WTC11 (cell line): Measurements from ENCODE around the gene TBC1D28.
"Not testable (repeated sequence)": the region's sequence is repeated elsewhere in the genome, so short reads cannot be mapped to it uniquely, and the experiment has no call there.

Source experiments
- AFF4 ChIP-seq: sonication (generic); formaldehyde crosslinking; IDR thresholded peaks from 2 replicates; pipeline ENCODE4 v1.8.1; 2023; ENCODE audit warnings: mild to moderate bottlenecking, missing genetic modification reagents, borderline replicate concordance
- ATF6 ChIP-seq: sonication (generic); formaldehyde crosslinking; IDR thresholded peaks from 2 replicates; pipeline ENCODE4 v1.8.1; 2023; ENCODE audit warnings: mild to moderate bottlenecking, missing genetic modification reagents
- CREB1 ChIP-seq: sonication (generic); formaldehyde crosslinking; IDR thresholded peaks from 2 replicates; pipeline ENCODE4 v1.8.0; 2023; ENCODE audit warnings: mild to moderate bottlenecking, missing genetic modification reagents
- CTCF ChIP-seq: fragments of 200-600 bp; IDR thresholded peaks from 2 replicates; pipeline ENCODE4 v1.8.0; 2022; ENCODE audit warnings: antibody characterized with exemption
- E2F1 ChIP-seq: sonication (generic); formaldehyde crosslinking; IDR thresholded peaks from 2 replicates; pipeline ENCODE4 v1.8.0; 2022; ENCODE audit warnings: mild to moderate bottlenecking, missing genetic modification reagents
- ERG ChIP-seq: fragments of 250-450 bp; sonication (Bioruptor Pico); IDR thresholded peaks from 2 replicates; pipeline ENCODE4 v1.8.0; 2021; ENCODE audit warnings: mild to moderate bottlenecking
- ESRRA ChIP-seq: sonication (generic); formaldehyde crosslinking; IDR thresholded peaks from 2 replicates; pipeline ENCODE4 v1.8.1; 2022; ENCODE audit warnings: mild to moderate bottlenecking, missing genetic modification reagents, borderline replicate concordance
- KAT7 ChIP-seq: sonication (generic); formaldehyde crosslinking; IDR thresholded peaks from 2 replicates; pipeline ENCODE4 v1.8.1; 2023; ENCODE audit warnings: missing genetic modification reagents, mild to moderate bottlenecking, borderline replicate concordance
- MLX ChIP-seq: sonication (generic); formaldehyde crosslinking; IDR thresholded peaks from 2 replicates; pipeline ENCODE4 v1.8.1; 2023; ENCODE audit warnings: mild to moderate bottlenecking, missing genetic modification reagents, moderate library complexity
- NFYB ChIP-seq: sonication (generic); formaldehyde crosslinking; conservative IDR thresholded peaks from 2 replicates; pipeline ENCODE4 v1.8.0; 2022; ENCODE audit warnings: low read depth, missing genetic modification reagents
- NR2C2 ChIP-seq: sonication (generic); formaldehyde crosslinking; IDR thresholded peaks from 2 replicates; pipeline ENCODE4 v1.8.0; 2022; ENCODE audit warnings: mild to moderate bottlenecking, missing genetic modification reagents
- NR3C1 ChIP-seq: sonication (generic); formaldehyde crosslinking; conservative IDR thresholded peaks from 2 replicates; pipeline ENCODE4 v1.8.1; 2023; ENCODE audit warnings: low read depth, mild to moderate bottlenecking, missing genetic modification reagents
- TEAD4 ChIP-seq: sonication (generic); formaldehyde crosslinking; IDR thresholded peaks from 2 replicates; pipeline ENCODE4 v1.8.0; 2022; ENCODE audit warnings: mild to moderate bottlenecking, missing genetic modification reagents

- TF ChIP-seq CTCF; ERG (CRISPR knock-in tag); TEAD4 (CRISPR knock-in tag); NFYB; CREB1 (CRISPR knock-in tag); ESRRA (CRISPR knock-in tag); KAT7 (CRISPR knock-in tag); ATF6 (CRISPR knock-in tag); E2F1; NR2C2; MLX; AFF4 (CRISPR knock-in tag); NR3C1 (CRISPR knock-in tag): not testable (repeated sequence)
Measured at GRCh38 chr17:18677381-18677780, 33.2 kb upstream of the TBC1D28 start.
